ENCODE data around the gene DIP2C.

DIP2C gene

GRCh38 chr10:336247-336646 lies 353.2 kb downstream of the DIP2C start:
- no peak overlapping the region for H3K4me2 ChIP-seq (ENCODE audit: low read length)
- no peak overlapping the region for H3K4me3 ChIP-seq (ENCODE audit: low read depth, low read length)
- no peaks in the 10 kb centered on the region for H3K79me1 ChIP-seq (ENCODE audit: low read length)
- H3K18ac ChIP-seq (ENCODE audit: low read length), result no peak overlapping the region
- no peak overlapping the region for H3K9ac ChIP-seq (ENCODE audit: low read length)
- no peak overlapping the region for H2BK12ac ChIP-seq (ENCODE audit: low read length)
- H3K27me3 ChIP-seq (ENCODE audit: insufficient read depth, low read length), result no peaks in the 10 kb centered on the region
- no peak overlapping the region for H3K14ac ChIP-seq (ENCODE audit: low read length)
- no peak overlapping the region for H3K23ac ChIP-seq (ENCODE audit: low read length)
- H2AK5ac ChIP-seq (ENCODE audit: low read length), result no peak overlapping the region
- no CpG with 5 or more reads among the region's 6 CpGs for WGBS (ENCODE audit: extremely low coverage, insufficient coverage, insufficient read length)
- no peak overlapping the region for H2AFZ ChIP-seq (ENCODE audit: insufficient read depth, low read length, poor library complexity)
- H2BK5ac ChIP-seq (ENCODE audit: low read depth, low read length, poor library complexity), result no peak overlapping the region
- no peaks in the 10 kb centered on the region for H3K79me2 ChIP-seq (ENCODE audit: control insufficient read depth, insufficient read depth, low read length, poor library complexity)
- H4K91ac ChIP-seq (ENCODE audit: low read depth, low read length), result no peak overlapping the region
- H3K36me3 ChIP-seq (ENCODE audit: control insufficient read depth in 1 of 2, insufficient read depth in 2 of 2, low read length in 2 of 2), result peaks cover 32% of the 10 kb centered on the region in 2 experiments
- H4K12ac ChIP-seq (ENCODE audit: low read depth, low read length), result no peak overlapping the region
- no peaks in the 10 kb centered on the region for H3K4me1 ChIP-seq (ENCODE audit: control insufficient read depth in 1 of 2, insufficient read depth in 2 of 2, low read length in 2 of 2)
- no peak for DNase-seq
- no peak overlapping the region for H4K8ac ChIP-seq (ENCODE audit: low read depth, low read length)
- no peak overlapping the region for H2BK120ac ChIP-seq (ENCODE audit: insufficient read depth, low read length, poor library complexity)
- H3K9me3 ChIP-seq (ENCODE audit: insufficient read depth, low read depth, low read length), result peaks cover 10% of the 10 kb centered on the region
- H3K4ac ChIP-seq (ENCODE audit: low read depth, low read length), result no peak overlapping the region
- H3K27ac ChIP-seq (ENCODE audit: low read depth, low read length), result no peak overlapping the region

- Histone ChIP-seq H3K4me1 (ENCODE audit: control insufficient read depth in 1 of 2, insufficient read depth in 2 of 2, low read length in 2 of 2) (no peaks in the 10 kb centered on the region), H2BK12ac (ENCODE audit: low read length) (no peak overlapping the region), H3K14ac (ENCODE audit: low read length) (no peak overlapping the region), H3K4ac (ENCODE audit: low read depth, low read length) (no peak overlapping the region), H3K23ac (ENCODE audit: low read length) (no peak overlapping the region), H4K12ac (ENCODE audit: low read depth, low read length) (no peak overlapping the region), H3K79me1 (ENCODE audit: low read length) (no peaks in the 10 kb centered on the region), H4K91ac (ENCODE audit: low read depth, low read length) (no peak overlapping the region), H3K9me3 (ENCODE audit: insufficient read depth, low read depth, low read length) (peaks cover 10% of the 10 kb centered on the region), H3K36me3 (ENCODE audit: control insufficient read depth in 1 of 2, insufficient read depth in 2 of 2, low read length in 2 of 2) (peaks cover 24 to 25% of the 10 kb centered on the region in 2 experiments), H3K27ac (ENCODE audit: low read depth, low read length) (no peak overlapping the region), H2AK5ac (ENCODE audit: low read length) (no peak overlapping the region), H3K27me3 (ENCODE audit: insufficient read depth, low read length) (no peaks in the 10 kb centered on the region), H2AFZ (ENCODE audit: insufficient read depth, low read length, poor library complexity) (no peak overlapping the region), H3K4me3 (ENCODE audit: low read depth, low read length) (no peak overlapping the region), H3K18ac (ENCODE audit: low read length) (no peak overlapping the region), H3K4me2 (ENCODE audit: low read length) (no peak overlapping the region), H2BK5ac (ENCODE audit: low read depth, low read length, poor library complexity) (no peak overlapping the region), H2BK120ac (ENCODE audit: insufficient read depth, low read length, poor library complexity) (no peak overlapping the region), H3K9ac (ENCODE audit: low read length) (no peak overlapping the region), H4K8ac (ENCODE audit: low read depth, low read length) (no peak overlapping the region), H3K79me2 (ENCODE audit: control insufficient read depth, insufficient read depth, low read length, poor library complexity) (no peaks in the 10 kb centered on the region)
- no CpG with 5 or more reads among the region's 14 CpGs for WGBS (ENCODE audit: extremely low coverage, insufficient coverage, insufficient read length)
- no peak for DNase-seq
Measured at GRCh38 chr10:335151-335800, 354.2 kb downstream of the DIP2C start.

DNA sequence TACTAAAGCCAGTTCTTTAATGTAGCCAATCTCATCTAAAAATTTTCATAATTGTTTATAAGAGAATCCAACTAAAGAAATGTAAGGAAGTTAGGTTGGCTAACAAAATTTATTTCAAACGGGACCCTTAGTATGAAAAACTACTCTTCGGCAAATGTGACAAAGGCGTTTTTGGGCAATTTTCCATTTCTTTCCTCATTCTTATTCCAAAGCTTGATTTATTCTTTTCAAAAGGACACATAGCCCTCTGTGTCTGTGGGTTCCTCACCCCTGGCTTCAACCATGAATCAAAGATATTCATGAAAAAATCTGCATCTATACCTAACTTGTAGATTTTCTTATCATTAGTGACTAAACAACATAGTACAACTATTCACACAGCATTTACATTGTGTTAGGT lies 358.3 kb downstream of the DIP2C start:
- H3K4me1 ChIP-seq (ENCODE audit: control insufficient read depth in 1 of 2, insufficient read depth in 2 of 2, low read length in 2 of 2), result peaks cover 2 to 4% of the 10 kb centered on the region in 2 experiments
- H3K18ac ChIP-seq (ENCODE audit: low read length), result no peak overlapping the region
- H3K4me2 ChIP-seq (ENCODE audit: low read length), result no peak overlapping the region
- H2BK120ac ChIP-seq (ENCODE audit: insufficient read depth, low read length, poor library complexity), result no peak overlapping the region
- H3K79me2 ChIP-seq (ENCODE audit: control insufficient read depth, insufficient read depth, low read length, poor library complexity), result no peaks in the 10 kb centered on the region
- H4K91ac ChIP-seq (ENCODE audit: low read depth, low read length), result no peak overlapping the region
- H4K12ac ChIP-seq (ENCODE audit: low read depth, low read length), result no peak overlapping the region
- peaks cover 2% of the 10 kb centered on the region for H3K9me3 ChIP-seq (ENCODE audit: insufficient read depth, low read depth, low read length)
- H3K4ac ChIP-seq (ENCODE audit: low read depth, low read length), result no peak overlapping the region
- no peak overlapping the region for H3K14ac ChIP-seq (ENCODE audit: low read length)
- H3K79me1 ChIP-seq (ENCODE audit: low read length), result no peaks in the 10 kb centered on the region
- H3K23ac ChIP-seq (ENCODE audit: low read length), result no peak overlapping the region
- no peak for DNase-seq
- H2AFZ ChIP-seq (ENCODE audit: insufficient read depth, low read length, poor library complexity), result no peak overlapping the region
- no CpG with 5 or more reads among the region's 3 CpGs for WGBS (ENCODE audit: extremely low coverage, insufficient coverage, insufficient read length)
- peaks cover 10 to 14% of the 10 kb centered on the region in 2 experiments for H3K36me3 ChIP-seq (ENCODE audit: control insufficient read depth in 1 of 2, insufficient read depth in 2 of 2, low read length in 2 of 2)
- H3K9ac ChIP-seq (ENCODE audit: low read length), result no peak overlapping the region
- no peak overlapping the region for H2BK12ac ChIP-seq (ENCODE audit: low read length)
- no peak overlapping the region for H3K4me3 ChIP-seq (ENCODE audit: low read depth, low read length)
- no peak overlapping the region for H2BK5ac ChIP-seq (ENCODE audit: low read depth, low read length, poor library complexity)
- H4K8ac ChIP-seq (ENCODE audit: low read depth, low read length), result no peak overlapping the region
- H3K27ac ChIP-seq (ENCODE audit: low read depth, low read length), result no peak overlapping the region
- H2AK5ac ChIP-seq (ENCODE audit: low read length), result no peak overlapping the region
- no peaks in the 10 kb centered on the region for H3K27me3 ChIP-seq (ENCODE audit: insufficient read depth, low read length)

GRCh38 chr10:329361-330099 lies 359.9 kb downstream of the DIP2C start:
- Histone ChIP-seq H3K4ac (ENCODE audit: low read depth, low read length) (no peak overlapping the region), H3K79me2 (ENCODE audit: control insufficient read depth, insufficient read depth, low read length, poor library complexity) (no peaks in the 10 kb centered on the region)
- peak; percentile 36 to 52 for DNase-seq

More at GRCh38 chr10:329361-330099, 359.9 kb downstream of the DIP2C start:
- H3K9me3 ChIP-seq (ENCODE audit: insufficient read depth, low read depth, low read length), result peaks cover 2% of the 10 kb centered on the region
- H3K27me3 ChIP-seq (ENCODE audit: insufficient read depth, low read length), result no peaks in the 10 kb centered on the region
- H4K8ac ChIP-seq (ENCODE audit: low read depth, low read length), result peak overlapping the region; percentile 74
- H3K9ac ChIP-seq (ENCODE audit: low read length), result no peak overlapping the region
- no peak overlapping the region for H3K23ac ChIP-seq (ENCODE audit: low read length)
- H2BK5ac ChIP-seq (ENCODE audit: low read depth, low read length, poor library complexity), result no peak overlapping the region
- H2BK12ac ChIP-seq (ENCODE audit: low read length), result no peak overlapping the region
- peaks cover 10 to 18% of the 10 kb centered on the region in 2 experiments for H3K36me3 ChIP-seq (ENCODE audit: control insufficient read depth in 1 of 2, insufficient read depth in 2 of 2, low read length in 2 of 2)
- H4K91ac ChIP-seq (ENCODE audit: low read depth, low read length), result peak overlapping the region; percentile 1
- H3K14ac ChIP-seq (ENCODE audit: low read length), result no peak overlapping the region
- peak overlapping the region; percentile 2 for H2BK120ac ChIP-seq (ENCODE audit: insufficient read depth, low read length, poor library complexity)
- H3K4me3 ChIP-seq (ENCODE audit: low read depth, low read length), result no peak overlapping the region
- H4K12ac ChIP-seq (ENCODE audit: low read depth, low read length), result no peak overlapping the region
- WGBS (ENCODE audit: extremely low coverage, insufficient coverage, insufficient read length), result no CpG with 5 or more reads among the region's 15 CpGs
- H3K18ac ChIP-seq (ENCODE audit: low read length), result peak overlapping the region; percentile 2
- no peak overlapping the region for H3K4me2 ChIP-seq (ENCODE audit: low read length)
- no peak overlapping the region for H2AK5ac ChIP-seq (ENCODE audit: low read length)
- H3K79me1 ChIP-seq (ENCODE audit: low read length), result no peaks in the 10 kb centered on the region
- no peak overlapping the region for H3K27ac ChIP-seq (ENCODE audit: low read depth, low read length)
- peaks cover 2 to 4% of the 10 kb centered on the region in 2 experiments for H3K4me1 ChIP-seq (ENCODE audit: control insufficient read depth in 1 of 2, insufficient read depth in 2 of 2, low read length in 2 of 2)
- H2AFZ ChIP-seq (ENCODE audit: insufficient read depth, low read length, poor library complexity), result no peak overlapping the region

All from trophoblast cell (in vitro differentiated cells and primary cell).